Aorta (tissue), 5 donors: ENCODE data around the gene DNAI1. TPM values are rescaled to one million over a fixed set of nuclear protein-coding genes. Genes with fewer than 3 reads are reported as not detected.

Experiments
- ATAC-seq: fragments of 200-7000 bp; cut with Tn5 transposase; one replicate; pipeline ENCODE4 v1.9.1; 2022; ENCODE audit warnings: moderate library complexity; ENCODE audit not compliant: low FRiP score
- DNase-seq, 2 donors: peaks; one replicate each; pipeline ENCODE4 v3.0.0-alpha.2; 2020
- H3K27ac ChIP-seq, 2 donors: one replicate each; pipeline ENCODE4 v1.5.1; 2013; ENCODE audit warnings: low read length in 2 of 2, mild to moderate bottlenecking in 2 of 2, moderate library complexity in 2 of 2, control low read depth in 1 of 2, inconsistent platforms in 1 of 2, low read depth in 1 of 2
- H3K27me3 ChIP-seq, 2 donors: one replicate each; pipeline ENCODE4 v1.6.1; 2013; ENCODE audit warnings: control low read depth in 1 of 2, low read length in 1 of 2, mild to moderate bottlenecking in 1 of 2, moderate library complexity in 1 of 2; ENCODE audit not compliant: insufficient read depth in 2 of 2, control insufficient read depth in 1 of 2
- H3K36me3 ChIP-seq, 2 donors: one replicate each; pipeline ENCODE4 v1.6.1; 2013; ENCODE audit warnings: control low read depth in 1 of 2, low read length in 1 of 2, mild to moderate bottlenecking in 1 of 2; ENCODE audit not compliant: insufficient read depth in 2 of 2, control insufficient read depth in 1 of 2
- H3K4me1 ChIP-seq, 2 donors: one replicate each; pipeline ENCODE4 v1.6.1; 2013; ENCODE audit warnings: low read length in 2 of 2, control low read depth in 1 of 2, mild to moderate bottlenecking in 1 of 2, moderate library complexity in 1 of 2; ENCODE audit not compliant: insufficient read depth in 2 of 2, control insufficient read depth in 1 of 2
- H3K4me3 ChIP-seq, 2 donors: one replicate each; pipeline ENCODE4 v1.5.1; 2013; ENCODE audit warnings: low read length in 2 of 2, control low read depth in 1 of 2, mild to moderate bottlenecking in 1 of 2
- H3K9me3 ChIP-seq: one replicate; pipeline ENCODE4 v1.6.1; 2013; ENCODE audit warnings: mild to moderate bottlenecking, low read length; ENCODE audit not compliant: control insufficient read depth
- WGBS, 2 donors: extraction: QIAGEN DNeasy Blood & Tissue Kit; methylation state at CpG; one replicate each; pipeline ENCODE4 v1.1.7; 2013; 5-methylcytosine and 5-hydroxymethylcytosine counted together
- intact Hi-C, 2 donors: fragments of 100-400 bp; cut with DNase I; formaldehyde crosslinking; loops; one replicate each; pipeline versions ENCODE4 v1.14.2 to v1.15.0; 2022
- long read RNA-seq, 2 donors: library from polyadenylated mRNA; unstranded; transcript quantifications; one replicate each; pipeline ENCODE4 v2.0.0, GENCODE V29; 2020 to 2021
- polyA plus RNA-seq, 2 donors: library from polyadenylated mRNA; stranded (reverse); fragments of 200-250 nt; gene quantifications; one replicate each; pipeline ENCODE4 v1.2.3, GENCODE V29; 2013
- total RNA-seq, 2 donors: library from RNA; stranded (reverse); fragmentation: NEBNext Ultra II Directional; extraction: Animal tissue kit (Norgen Biotek cat#: 25700); gene quantifications; one replicate each; pipeline ENCODE4 v1.2.1, GENCODE V29; 2021
- donor health status: healthy with polysubstance abuse.
- donor health status: Bipolar disorder and iron deficiency.
- donor health status: DM: no; HTN: no; CAD: no.
- donor health status: DM: no; HTN: no; CAD: no.
- donor health status: DM: yes; HTN: yes; CAD: no.

The DNAI1 gene
- total RNA-seq: not detected
- polyA plus RNA-seq: not detected
- long read RNA-seq, donor 1: 0 reads
- long read RNA-seq, donor 2, partial matches to known transcripts: 0 of 2 reads
- long read RNA-seq, donor 2, other reads (novel, unspliced or antisense): 2 of 2 reads

DNA sequence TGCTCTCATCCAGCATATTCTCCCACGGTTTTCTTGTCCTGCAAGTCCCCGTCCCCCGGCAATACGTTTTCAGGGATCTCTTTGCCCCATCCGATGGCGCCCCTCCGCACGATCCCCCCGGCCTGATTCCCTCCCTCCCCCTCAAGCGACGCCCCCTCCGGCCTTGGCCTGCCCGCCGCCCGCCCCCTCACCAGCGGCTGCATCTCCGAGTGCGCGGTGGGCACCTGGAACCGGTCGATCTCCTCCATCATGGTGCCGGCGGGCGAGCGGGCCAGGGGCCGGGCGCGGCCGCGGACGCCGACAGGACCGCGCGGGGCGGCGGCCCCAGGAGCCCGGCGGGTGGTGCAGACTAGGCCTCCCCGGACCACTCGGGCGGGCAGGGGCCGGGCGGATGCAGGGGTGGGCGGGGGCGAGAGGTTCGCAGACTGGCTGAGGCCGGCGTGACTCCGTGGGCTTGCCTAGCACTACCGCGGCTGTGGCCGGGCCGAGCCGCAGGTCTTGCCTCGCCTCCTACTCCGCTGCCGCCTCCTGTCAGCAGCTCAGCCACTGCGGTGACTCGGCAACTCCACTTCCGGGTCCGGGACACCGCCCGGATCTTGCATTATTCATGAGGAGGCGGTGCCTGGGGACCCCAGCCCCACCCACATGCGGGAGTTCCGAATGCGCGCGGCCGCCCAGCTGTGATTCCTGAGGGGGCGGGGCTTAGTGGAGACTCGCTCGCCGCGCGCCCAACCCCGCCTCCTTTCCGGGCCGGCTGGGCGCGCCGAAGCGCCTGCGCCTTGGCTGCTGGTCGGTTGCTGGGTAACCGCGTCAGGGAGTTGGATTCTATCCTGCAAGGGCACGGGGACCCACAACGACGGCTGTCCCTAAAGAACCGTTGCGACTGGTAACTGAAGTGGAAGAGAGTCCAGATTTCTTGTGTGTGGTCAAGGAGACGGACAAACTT lies at the start of gene DNAI1, which contains the start of gene FAM219A:
DNAI1 (plus strand) TSS at position 793 of the 946 bp plus-strand sequence. CDS start 201 bp downstream, outside the sequence.
FAM219A (minus strand) TSS at position 558 of the 946 bp plus-strand sequence; CDS start at position 251, 307 bp downstream.
- no peaks in the 10 kb centered on the region for H3K27me3 ChIP-seq
- intact Hi-C loops: loop anchor here (5.0 kb wide), 3 partner anchors 44 to 139 kb away; partner anchors contain the start of gene ENHO (in 1 of the 2)
- H3K4me1 ChIP-seq: no peaks in the 10 kb centered on the region
- H3K9me3 ChIP-seq: no peaks in the 10 kb centered on the region
- no peaks in the 10 kb centered on the region for H3K36me3 ChIP-seq
- WGBS, 2 donors: 1% methylated on average over 81 to 94 of the region's 94 CpGs
- H3K27ac ChIP-seq: peak within 1 kb of the TSS in 1 of 2 donors; percentile 32
- ATAC-seq: peak; percentile 98
- DNase-seq: peak; percentile 99
- H3K4me3 ChIP-seq: peak within 1 kb of the TSS; percentile 88

DNA sequence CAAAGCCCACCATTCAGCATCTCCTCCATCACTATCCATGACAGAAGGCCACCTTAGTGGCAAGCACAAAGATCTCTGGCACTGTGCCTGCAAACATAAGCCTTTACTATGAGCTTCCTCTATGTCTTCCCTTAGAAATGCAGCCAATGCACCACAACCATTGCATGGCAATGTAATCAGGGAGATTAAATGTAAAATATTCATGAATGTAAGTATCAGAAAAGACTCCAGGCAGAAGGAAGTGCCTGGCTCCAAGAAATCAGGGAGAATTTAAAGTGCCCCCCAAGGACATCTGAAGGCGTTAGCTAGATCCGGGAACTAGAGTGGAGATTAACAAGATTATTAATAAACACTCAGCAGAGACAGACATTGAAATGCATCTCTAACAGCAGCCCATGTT lies 49.5 kb upstream of the DNAI1 start:
- no peak for DNase-seq
- H3K36me3 ChIP-seq: no peaks in the 10 kb centered on the region
- no peaks in the 10 kb centered on the region for H3K9me3 ChIP-seq
- peaks cover 0 to 1% of the 10 kb centered on the region in 2 donors for H3K4me1 ChIP-seq
- intact Hi-C loops: no loop called here
- 76 to 79% methylated on average over 2 of the region's 2 CpGs for WGBS, 2 donors
- no peak overlapping the region for H3K4me3 ChIP-seq
- no peak for ATAC-seq
- no peak overlapping the region for H3K27ac ChIP-seq
- no peaks in the 10 kb centered on the region for H3K27me3 ChIP-seq

DNA sequence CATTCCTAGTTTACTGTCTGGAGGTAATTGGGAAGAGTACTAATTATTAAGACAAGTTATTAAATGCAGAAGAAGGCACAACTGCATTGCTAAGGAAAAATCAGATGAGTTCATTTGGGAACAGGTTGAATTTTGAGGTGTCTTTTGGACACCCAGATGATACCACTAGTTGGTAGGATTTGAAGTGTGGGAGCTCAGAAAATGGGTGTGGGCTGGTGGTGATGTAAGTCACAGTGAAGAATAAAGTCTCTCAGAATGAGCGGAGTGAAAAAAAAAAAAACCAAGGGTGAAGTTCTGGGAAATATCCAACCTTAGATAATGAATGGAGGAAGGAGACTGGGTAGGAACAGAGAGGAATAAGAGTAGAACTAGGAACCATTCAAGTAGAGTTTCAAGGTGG lies 46.3 kb upstream of the DNAI1 start:
- Histone ChIP-seq H3K36me3 (no peaks in the 10 kb centered on the region), H3K27ac (no peak overlapping the region), H3K4me3 (no peak overlapping the region), H3K4me1 (peaks cover 0 to 1% of the 10 kb centered on the region in 2 donors), H3K27me3 (no peaks in the 10 kb centered on the region), H3K9me3 (no peaks in the 10 kb centered on the region)
- 42 to 44% methylated on average over 1 of the region's 1 CpG for WGBS, 2 donors
- intact Hi-C loops: no loop called here
- DNase-seq: no peak
- no peak for ATAC-seq

DNA sequence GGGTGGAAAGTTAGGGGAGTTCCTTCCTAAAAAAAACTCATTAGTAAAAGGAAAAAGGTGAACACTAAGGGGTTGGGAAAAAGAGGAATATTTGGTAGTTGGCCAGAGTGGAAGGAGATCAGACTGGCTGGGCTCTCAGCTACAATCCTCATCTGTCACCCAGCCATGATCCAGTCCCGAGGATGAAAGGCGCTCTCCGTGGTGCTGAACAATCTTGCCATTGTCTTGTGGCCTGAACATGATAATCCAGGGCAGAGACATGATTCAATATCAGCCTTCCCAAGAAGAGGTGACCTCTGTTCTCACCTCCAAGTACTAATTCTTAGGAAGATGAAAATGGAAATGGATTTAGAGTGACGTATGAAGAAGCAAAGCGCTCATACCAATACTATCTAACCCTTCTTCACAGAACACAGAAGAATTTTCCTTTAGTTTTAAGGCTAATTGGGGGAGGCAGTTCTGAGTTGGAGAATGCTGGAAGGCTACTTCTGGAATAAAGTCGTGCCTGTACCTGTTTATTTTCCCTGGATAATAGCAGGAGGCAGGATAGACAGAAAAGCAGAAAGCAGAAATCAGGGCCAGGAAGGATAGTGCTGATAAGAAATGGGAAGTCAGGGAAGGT lies 45.3 kb upstream of the DNAI1 start:
- peaks cover 0 to 1% of the 10 kb centered on the region in 2 donors for H3K4me1 ChIP-seq
- no peaks in the 10 kb centered on the region for H3K36me3 ChIP-seq
- H3K9me3 ChIP-seq: no peaks in the 10 kb centered on the region
- ATAC-seq (no peak), DNase-seq (peak in 1 of 2 donors; percentile 58)
- H3K27ac ChIP-seq: no peak overlapping the region
- H3K27me3 ChIP-seq: no peaks in the 10 kb centered on the region
- no peak overlapping the region for H3K4me3 ChIP-seq
- 16% methylated on average over 6 of the region's 6 CpGs for WGBS, 2 donors
- intact Hi-C loops: no loop called here

DNA sequence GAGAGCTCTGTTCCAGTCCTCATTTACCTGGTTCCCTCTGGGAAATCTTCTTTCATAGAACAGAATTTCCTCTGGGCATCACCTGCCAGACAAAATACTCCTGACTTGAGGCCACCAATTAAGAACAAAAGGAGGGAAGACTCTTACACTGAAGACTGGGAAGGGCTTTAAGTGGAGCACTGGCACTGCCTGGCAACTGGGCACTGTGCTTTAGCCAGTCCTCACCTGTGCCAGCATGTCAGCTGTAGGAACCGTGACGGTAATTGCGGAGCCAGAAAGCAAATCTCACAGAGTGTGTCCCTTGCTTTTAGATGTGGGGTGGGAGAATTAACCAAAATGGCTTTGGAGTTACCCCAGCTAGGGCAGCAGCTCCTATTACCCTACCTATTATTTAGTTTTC lies 40.9 kb upstream of the DNAI1 start:
- ATAC-seq (no peak), DNase-seq (no peak)
- no peak overlapping the region for H3K27ac ChIP-seq
- no peaks in the 10 kb centered on the region for H3K9me3 ChIP-seq
- no peaks in the 10 kb centered on the region for H3K36me3 ChIP-seq
- H3K27me3 ChIP-seq: no peaks in the 10 kb centered on the region
- 87 to 88% methylated on average over 3 of the region's 3 CpGs for WGBS, 2 donors
- H3K4me3 ChIP-seq: no peak overlapping the region
- intact Hi-C loops: no loop called here
- no peaks in the 10 kb centered on the region for H3K4me1 ChIP-seq

DNA sequence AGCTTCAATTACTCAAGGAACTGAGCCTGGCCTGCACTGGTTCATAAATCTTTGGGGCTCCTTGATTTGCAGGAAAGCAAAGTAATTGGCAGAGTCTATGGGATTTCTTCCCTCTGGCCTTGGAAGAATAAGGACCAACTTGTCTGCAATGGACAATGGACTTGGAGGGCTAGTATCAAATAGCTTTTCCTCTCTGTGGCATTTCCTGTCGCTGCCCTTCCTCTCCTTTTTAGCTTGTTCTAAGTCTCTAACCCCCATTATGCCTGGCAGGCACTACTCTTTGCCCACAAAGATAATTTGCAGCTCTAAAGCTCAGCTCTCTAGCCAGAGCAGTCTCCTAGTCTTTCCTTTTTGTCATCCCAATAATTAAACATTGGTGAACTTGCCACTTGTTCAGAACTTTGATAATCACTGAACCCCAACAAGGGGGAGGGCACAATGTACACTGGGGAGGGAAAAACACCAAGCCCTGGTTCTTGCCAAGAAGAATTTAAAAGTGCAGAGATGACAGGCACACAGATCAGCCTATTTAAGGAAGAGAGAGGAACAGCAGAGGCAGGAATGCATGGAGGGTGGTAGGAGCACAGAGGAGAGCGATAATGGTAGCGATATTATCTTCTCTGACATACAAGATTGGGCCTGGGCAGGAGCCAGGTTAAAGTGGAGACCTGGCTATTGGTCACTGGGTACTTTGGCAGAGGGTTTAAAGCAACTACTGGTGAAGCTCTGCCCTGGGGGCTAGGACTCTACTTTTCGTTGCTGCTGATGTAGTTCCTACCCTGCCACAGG lies 38.7 kb upstream of the DNAI1 start:
- Histone ChIP-seq H3K9me3 (no peaks in the 10 kb centered on the region), H3K36me3 (no peaks in the 10 kb centered on the region), H3K4me3 (no peak overlapping the region), H3K4me1 (no peaks in the 10 kb centered on the region), H3K27me3 (no peaks in the 10 kb centered on the region), H3K27ac (no peak overlapping the region)
- 88 to 91% methylated on average over 4 of the region's 4 CpGs for WGBS, 2 donors
- no peak for DNase-seq
- ATAC-seq: no peak
- intact Hi-C loops: no loop called here

DNA sequence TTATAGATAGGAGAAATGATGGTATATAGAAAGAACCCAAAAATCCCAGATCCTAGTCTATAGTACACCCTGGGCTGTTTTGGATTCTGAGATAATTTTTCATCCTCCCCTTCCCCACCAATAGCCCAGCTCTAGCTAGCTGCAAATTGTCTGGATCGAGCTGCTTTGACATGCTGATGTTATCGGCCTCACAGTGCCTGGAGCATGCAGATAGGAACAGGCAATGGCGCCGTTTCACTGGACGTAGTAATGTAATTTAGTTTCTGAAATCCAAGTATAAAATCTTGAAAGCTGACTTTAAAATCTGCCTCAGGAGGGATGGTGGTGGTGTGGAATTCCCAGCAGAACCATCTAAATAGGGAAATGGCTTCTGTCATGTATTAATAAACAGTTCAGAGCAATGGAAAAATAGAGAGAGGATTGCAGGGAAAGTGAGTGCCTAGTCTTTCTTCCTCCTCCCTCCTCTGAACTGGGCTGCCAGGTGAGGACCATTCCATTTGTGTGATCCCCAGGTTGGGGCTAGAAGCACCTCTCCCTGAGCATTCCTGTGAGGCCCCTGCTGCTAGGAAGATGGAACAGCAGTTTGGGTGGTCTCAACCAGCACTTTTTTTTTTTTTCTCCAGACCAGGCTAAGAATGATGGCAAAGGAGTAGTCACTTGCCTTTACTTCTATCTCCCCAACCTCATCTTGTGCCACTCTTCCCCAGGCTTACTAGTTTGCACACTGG lies 32.1 kb upstream of the DNAI1 start:
- no peaks in the 10 kb centered on the region for H3K36me3 ChIP-seq
- no peak for ATAC-seq
- 90 to 96% methylated on average over 5 of the region's 5 CpGs for WGBS, 2 donors
- H3K4me1 ChIP-seq: peaks cover 10 to 11% of the 10 kb centered on the region in 2 donors
- no peaks in the 10 kb centered on the region for H3K27me3 ChIP-seq
- H3K27ac ChIP-seq: no peak overlapping the region
- H3K9me3 ChIP-seq: no peaks in the 10 kb centered on the region
- intact Hi-C loops: no loop called here
- H3K4me3 ChIP-seq: no peak overlapping the region
- DNase-seq: no peak
